Right lobe of liver (tissue), 6 donors: ENCODE results near the gene NCKAP1. TPM values are rescaled to one million over a fixed set of nuclear protein-coding genes. Genes with fewer than 3 reads are reported as not detected.

Experiments
- ATAC-seq, 4 donors: fragments of 200-7000 bp; cut with Tn5 transposase; one replicate each; pipeline ENCODE4 v1.9.1; 2020; ENCODE audit warnings: mild to moderate bottlenecking in 4 of 4, moderate library complexity in 4 of 4
- DNase-seq, 3 donors: peaks; one replicate each; pipeline ENCODE4 v3.0.0-alpha.2; 2020
- H3K27ac ChIP-seq, 3 donors: fragments of 200-600 bp; one replicate each; pipeline ENCODE4 v1.8.0; 2022
- H3K27me3 ChIP-seq, 2 donors: fragments of 200-600 bp; one replicate each; pipeline ENCODE4 v1.8.0; 2022
- H3K36me3 ChIP-seq, 4 donors: fragments of 200-600 bp; sonication (generic) in 1 of 4; one replicate each; pipeline versions ENCODE4 v1.5.1 to v1.8.0; 2017 to 2022; ENCODE audit warnings: control low read depth in 1 of 4
- H3K4me1 ChIP-seq, 4 donors: fragments of 200-600 bp; sonication (generic) in 1 of 4; one replicate each; pipeline versions ENCODE4 v1.5.1 to v1.8.0; 2017 to 2022; ENCODE audit warnings: control low read depth in 1 of 4
- H3K4me3 ChIP-seq, 3 donors: fragments of 200-600 bp; one replicate each; pipeline ENCODE4 v1.8.0; 2022
- H3K9me3 ChIP-seq, 4 donors: fragments of 200-600 bp; sonication (generic) in 1 of 4; one replicate each; pipeline versions ENCODE4 v1.5.1 to v1.8.0; 2017 to 2022; ENCODE audit warnings: control low read depth in 1 of 4
- POLR2A ChIP-seq: fragments of 450-650 bp; IDR thresholded peaks from one replicate; pipeline ENCODE4 v1.6.1; 2017; ENCODE audit warnings: antibody characterized with exemption, mild to moderate bottlenecking
- WGBS: methylation state at CpG from one replicate; pipeline ENCODE4 v1.1.6; 2018; ENCODE audit warnings: low coverage, low lambda C conversion rate; ENCODE audit not compliant: insufficient coverage; ENCODE audit errors: missing lambda C conversion rate; 5-methylcytosine and 5-hydroxymethylcytosine counted together
- intact Hi-C, 2 donors: fragments of 100-400 bp; cut with DNase I; formaldehyde crosslinking; loops; one replicate each; pipeline versions ENCODE4 v1.11.2 to v1.14.1; 2022
- total RNA-seq, 6 experiments: library from RNA; depleted of rRNA in 2 of 6; stranded (reverse); fragments of >200 nt in 2 of 6; fragmentation: NEBNext Ultra II Directional in 3 of 6; extraction: Animal tissue kit (Norgen Biotek cat#: 25700) in 3 of 6; gene quantifications; one replicate each; pipeline versions ENCODE4 v1.1.0 to v1.2.4, GENCODE V29; 2016 to 2023
- TF ChIP-seq, protein P1 (sequence below), 4 donors: fragments of 200-600 bp in 3 of 4; fragments of 450-650 bp in 1 of 4; IDR thresholded peaks; one replicate each; pipeline versions ENCODE4 v1.5.1 to v1.8.0; 2016 to 2022; ENCODE audit warnings: antibody characterized with exemption in 4 of 4, mild to moderate bottlenecking in 2 of 4
- donor health status: DM: no; HTN: yes; CAD: no.
- donor health status: DM: no; HTN: no; CAD: no.
- donor health status: DM: no; HTN: no; CAD: no.
- donor health status: DM: no; HTN: yes; CAD: no.
- donor health status: DM: no; HTN: yes; CAD: no.

Gene NCKAP1
- total RNA-seq, 6 experiments from 2014 or later = 31.9 to 50.3 (median 43.3) TPM

DNA sequence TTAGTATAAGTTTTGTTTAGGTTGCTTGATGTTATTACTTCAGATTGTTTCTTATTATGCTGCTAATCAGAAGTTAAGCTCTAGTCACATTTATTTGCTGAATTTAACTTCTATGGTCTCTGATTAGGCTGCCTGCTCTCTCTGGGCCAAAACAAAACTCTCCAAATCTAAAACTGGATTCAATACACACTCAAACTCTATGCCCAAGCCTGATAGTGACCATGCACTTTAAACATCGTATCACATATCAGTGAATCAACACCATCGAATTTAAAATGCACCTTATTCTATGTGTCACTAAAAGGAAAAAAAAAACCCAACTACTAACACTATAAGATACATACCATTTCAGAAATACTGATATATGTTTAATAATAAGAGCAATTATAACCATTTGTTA lies 94.9 kb downstream of the NCKAP1 start:
- no peak overlapping the region for H3K27ac ChIP-seq
- H3K36me3 ChIP-seq = peaks cover 0 to 2% (median 0%) of the 10 kb centered on the region in 4 donors
- H3K4me3 ChIP-seq = no peak overlapping the region
- no peaks in the 10 kb centered on the region for H3K9me3 ChIP-seq
- no peak for ATAC-seq
- intact Hi-C loops = no loop called here
- H3K4me1 ChIP-seq = no peaks in the 10 kb centered on the region
- 42% methylated on average over 2 of the region's 2 CpGs for WGBS
- no peak for DNase-seq
- no peaks in the 10 kb centered on the region for H3K27me3 ChIP-seq
- TF ChIP-seq POLR2A = no peak
- TF ChIP-seq, protein P1, sequence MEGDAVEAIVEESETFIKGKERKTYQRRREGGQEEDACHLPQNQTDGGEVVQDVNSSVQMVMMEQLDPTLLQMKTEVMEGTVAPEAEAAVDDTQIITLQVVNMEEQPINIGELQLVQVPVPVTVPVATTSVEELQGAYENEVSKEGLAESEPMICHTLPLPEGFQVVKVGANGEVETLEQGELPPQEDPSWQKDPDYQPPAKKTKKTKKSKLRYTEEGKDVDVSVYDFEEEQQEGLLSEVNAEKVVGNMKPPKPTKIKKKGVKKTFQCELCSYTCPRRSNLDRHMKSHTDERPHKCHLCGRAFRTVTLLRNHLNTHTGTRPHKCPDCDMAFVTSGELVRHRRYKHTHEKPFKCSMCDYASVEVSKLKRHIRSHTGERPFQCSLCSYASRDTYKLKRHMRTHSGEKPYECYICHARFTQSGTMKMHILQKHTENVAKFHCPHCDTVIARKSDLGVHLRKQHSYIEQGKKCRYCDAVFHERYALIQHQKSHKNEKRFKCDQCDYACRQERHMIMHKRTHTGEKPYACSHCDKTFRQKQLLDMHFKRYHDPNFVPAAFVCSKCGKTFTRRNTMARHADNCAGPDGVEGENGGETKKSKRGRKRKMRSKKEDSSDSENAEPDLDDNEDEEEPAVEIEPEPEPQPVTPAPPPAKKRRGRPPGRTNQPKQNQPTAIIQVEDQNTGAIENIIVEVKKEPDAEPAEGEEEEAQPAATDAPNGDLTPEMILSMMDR (IDR thresholded peaks at IDR 0.05) = no peak

DNA sequence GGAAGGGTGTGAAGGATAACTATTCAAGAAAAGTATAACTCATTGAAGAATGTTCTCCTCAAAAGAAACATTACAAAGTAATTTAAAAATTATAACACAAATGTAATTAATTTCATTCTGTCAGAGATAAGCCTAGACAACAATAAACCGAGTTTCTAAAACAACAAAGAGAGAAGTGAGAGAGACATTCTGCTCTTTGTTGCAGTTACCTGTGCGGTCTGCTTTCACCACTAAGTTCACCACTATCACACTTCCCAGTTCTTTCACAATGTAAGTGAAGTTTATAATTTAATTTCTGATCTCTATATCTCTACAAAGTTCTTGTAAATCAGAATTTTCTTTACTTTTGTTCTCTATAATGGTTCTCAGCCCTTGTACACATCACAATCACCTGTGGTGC lies 95.5 kb downstream of the NCKAP1 start:
- peaks cover 0 to 2% (median 0%) of the 10 kb centered on the region in 4 donors for H3K36me3 ChIP-seq
- DNase-seq = no peak
- H3K27ac ChIP-seq = no peak overlapping the region
- TF ChIP-seq, protein P1 (IDR thresholded peaks at IDR 0.05) = no peak
- TF ChIP-seq POLR2A = no peak
- no peaks in the 10 kb centered on the region for H3K27me3 ChIP-seq
- ATAC-seq = no peak
- intact Hi-C loops = no loop called here
- H3K9me3 ChIP-seq = no peaks in the 10 kb centered on the region
- no peak overlapping the region for H3K4me3 ChIP-seq
- no peaks in the 10 kb centered on the region for H3K4me1 ChIP-seq
- WGBS = 72% methylated on average over 2 of the region's 2 CpGs

DNA sequence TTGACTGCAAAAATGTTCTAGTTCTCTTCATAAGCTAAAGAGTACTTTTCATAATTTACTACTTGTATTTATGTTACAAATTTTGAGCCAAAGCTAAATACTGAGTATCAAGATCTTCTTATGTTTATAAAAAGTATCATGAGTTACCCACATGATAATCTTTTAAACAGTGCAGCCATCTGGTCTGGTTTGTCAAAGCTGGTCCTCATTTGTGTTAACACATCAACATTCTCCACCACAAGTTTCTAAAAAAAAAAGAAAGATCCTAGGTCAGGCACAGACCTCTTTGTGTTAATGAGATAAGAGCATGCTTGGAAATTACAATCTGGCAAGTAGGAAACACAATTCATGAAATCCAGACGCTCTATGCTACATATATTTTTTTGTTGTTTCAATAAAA lies 96.3 kb downstream of the NCKAP1 start:
- intact Hi-C loops = no loop called here
- no peak for DNase-seq
- WGBS = 69% methylated on average over 1 of the region's 1 CpG
- no peak overlapping the region for H3K4me3 ChIP-seq
- H3K27me3 ChIP-seq = no peaks in the 10 kb centered on the region
- TF ChIP-seq POLR2A = no peak
- TF ChIP-seq, protein P1 (IDR thresholded peaks at IDR 0.05) = no peak
- H3K27ac ChIP-seq = no peak overlapping the region
- no peaks in the 10 kb centered on the region for H3K4me1 ChIP-seq
- ATAC-seq = no peak
- peaks cover 0 to 2% (median 0%) of the 10 kb centered on the region in 4 donors for H3K36me3 ChIP-seq
- H3K9me3 ChIP-seq = no peaks in the 10 kb centered on the region

DNA sequence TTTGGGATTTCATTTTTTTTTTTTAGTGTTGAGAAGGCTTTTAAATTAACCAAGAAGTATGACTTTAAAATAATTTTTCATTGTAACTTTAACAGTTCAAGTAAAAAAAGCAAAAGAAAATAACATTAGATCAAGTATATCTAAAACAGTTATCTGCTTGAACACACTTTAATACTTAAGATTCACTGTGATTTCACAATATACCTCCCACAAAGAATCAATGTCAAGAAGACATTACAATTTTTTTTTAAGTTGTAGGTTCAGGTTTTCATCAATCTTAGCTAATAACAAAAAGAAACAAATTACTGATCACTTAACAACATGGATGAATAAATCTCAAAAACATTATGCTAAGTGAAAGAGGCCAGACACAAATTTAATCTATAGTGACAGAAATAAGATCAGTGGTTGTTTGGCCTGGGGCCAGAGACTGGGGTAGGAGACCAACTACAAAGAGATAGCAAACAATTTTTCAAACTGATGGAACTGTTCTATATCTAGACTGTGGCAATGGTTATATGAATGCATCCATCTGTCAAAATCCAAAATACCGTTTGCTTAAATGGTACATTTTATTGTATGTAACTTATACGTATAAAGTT lies 97.0 kb downstream of the NCKAP1 start:
- no peak for ATAC-seq
- WGBS = 100% methylated on average over 2 of the region's 2 CpGs
- no peak for DNase-seq
- no peak for TF ChIP-seq POLR2A
- TF ChIP-seq, protein P1 (IDR thresholded peaks at IDR 0.05) = no peak
- Histone ChIP-seq H3K4me3 (no peak overlapping the region), H3K36me3 (peaks cover 0 to 2% (median 0%) of the 10 kb centered on the region in 4 donors), H3K27me3 (no peaks in the 10 kb centered on the region), H3K27ac (no peak overlapping the region), H3K4me1 (no peaks in the 10 kb centered on the region), H3K9me3 (no peaks in the 10 kb centered on the region)
- intact Hi-C loops = no loop called here
